GM19043 (cell line): Measurements from ENCODE around the gene CDC25C.
A peak's percentile ranks its signal among the peaks of the same experiment; 100 is the strongest.
"Not testable (repeated sequence)": the region's sequence is repeated elsewhere in the genome, so short reads cannot be mapped to it uniquely, and the experiment has no call there.

Experiments
- ATAC-seq: cut with Tn5 transposase; IDR thresholded peaks from one replicate; pipeline ENCODE4 v1.9.1; 2021; ENCODE audit warnings: low read depth; ENCODE audit not compliant: unreplicated experiment

Gene CDC25C

DNA sequence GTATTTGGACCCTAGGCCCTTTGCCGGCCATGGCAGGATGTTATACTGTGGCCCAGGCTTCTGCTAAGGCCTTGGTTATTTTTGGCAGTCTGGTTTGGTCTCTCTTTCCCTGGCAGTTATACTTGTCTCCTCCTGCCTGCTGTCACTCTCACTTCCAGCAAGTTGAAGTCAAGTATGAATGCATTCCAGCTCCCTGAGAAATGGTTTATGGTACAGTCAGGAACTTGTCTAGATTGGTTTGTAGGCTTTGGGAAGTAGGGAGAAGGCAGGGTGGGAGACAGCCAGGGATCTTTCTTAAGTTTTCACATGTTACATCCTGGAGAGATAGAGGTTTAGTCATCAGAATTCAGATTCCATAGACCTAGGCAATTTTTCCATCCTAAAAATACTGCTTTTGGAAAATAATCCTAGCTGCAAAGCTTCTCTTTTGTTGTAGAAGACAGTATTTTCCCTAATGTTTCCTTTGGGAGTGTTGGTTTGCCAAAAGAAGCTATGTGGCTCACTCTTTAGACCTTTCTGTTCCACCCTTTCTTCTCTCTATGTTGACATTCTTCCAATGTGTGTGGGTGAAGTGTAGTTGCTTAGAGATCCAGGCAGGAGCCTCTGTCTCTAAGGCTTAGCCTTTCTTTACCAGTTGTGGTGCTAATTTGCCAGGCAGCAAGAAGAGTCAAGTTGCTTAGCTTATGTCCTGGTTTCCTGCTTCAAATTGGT is 18.4 kb upstream of the CDC25C start:
- no peak for ATAC-seq

DNA sequence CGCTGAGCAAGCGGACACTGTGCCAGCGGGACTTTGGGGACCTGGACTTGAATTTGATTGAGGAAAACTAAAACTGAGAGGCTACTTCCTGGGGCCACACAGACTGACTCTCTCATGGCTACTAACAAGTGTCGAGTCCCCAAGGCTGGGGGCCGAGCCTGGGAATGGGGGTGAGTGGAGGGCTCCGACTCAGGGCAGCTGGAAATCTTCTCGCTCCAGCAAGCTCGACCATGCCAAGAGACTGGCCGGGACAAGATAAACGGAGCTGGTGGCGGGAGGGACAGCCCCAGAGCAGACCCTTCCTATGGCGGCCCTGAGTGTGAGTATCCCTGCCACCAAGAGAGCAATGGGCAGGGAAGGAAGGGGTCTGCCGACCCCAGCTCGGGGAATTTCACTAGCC is 15.3 kb upstream of the CDC25C start:
- ATAC-seq: no peak

- ATAC-seq: no peak
These were observed 13.5 kb upstream of the CDC25C start for GRCh38 chr5:138344887-138345622.

GRCh38 chr5:138340008-138340407 is 8.4 kb upstream of the CDC25C start:
- ATAC-seq: no peak

DNA sequence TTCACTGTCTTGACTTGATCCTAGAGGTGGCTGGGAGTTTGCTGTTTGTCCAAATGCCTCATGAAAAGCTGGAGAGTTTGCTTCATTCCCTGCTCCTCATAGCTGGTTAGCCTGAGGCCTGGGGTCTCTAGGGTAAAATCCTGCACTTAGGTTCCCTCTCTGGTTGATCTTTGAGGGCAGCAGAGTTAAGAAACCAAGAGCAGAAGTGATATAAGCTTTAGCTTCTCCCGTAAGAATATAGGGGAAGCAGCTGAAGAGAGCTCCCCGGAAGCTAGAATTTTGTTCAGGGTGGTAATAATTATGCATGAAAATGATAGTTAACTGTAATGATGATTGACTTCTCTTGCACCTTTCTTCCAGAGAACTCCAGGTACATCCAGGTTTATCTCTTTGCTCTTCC is 7.9 kb upstream of the CDC25C start:
- ATAC-seq: no peak

- ATAC-seq: no peak
These were observed 7.5 kb upstream of the CDC25C start for GRCh38 chr5:138339091-138339456.

DNA sequence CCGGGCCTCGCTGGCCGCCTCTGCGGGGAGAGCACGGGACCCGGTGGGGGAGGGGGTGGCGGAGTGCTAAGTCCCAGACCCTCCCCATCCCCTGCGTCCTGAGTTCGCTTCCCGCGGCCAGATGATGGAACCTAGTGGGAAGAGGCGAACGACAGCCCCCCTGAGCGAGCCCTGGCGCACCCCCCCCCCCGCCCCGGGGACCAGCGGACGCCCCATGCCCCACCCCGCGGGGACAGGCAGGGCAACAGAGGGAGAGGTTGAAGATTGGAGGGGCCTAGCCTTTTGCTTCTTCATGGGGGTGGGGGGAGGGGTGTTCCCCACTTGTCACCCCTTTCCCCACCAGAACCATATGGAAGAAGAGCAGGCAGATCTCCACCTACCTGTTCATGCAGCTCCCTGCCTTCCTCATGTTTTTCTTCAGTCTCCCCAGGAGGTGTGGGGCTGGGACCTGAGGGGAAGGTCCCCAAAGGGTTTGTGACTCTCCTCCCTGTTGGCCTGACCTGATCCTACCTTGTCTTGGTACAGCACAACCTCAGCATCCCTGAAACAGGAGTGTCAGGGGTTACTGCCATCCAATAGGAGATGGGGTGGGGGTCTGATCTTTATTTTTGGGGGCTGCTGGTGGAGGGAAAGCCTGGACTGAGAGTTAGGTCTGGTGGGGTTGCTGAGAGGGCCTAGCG is 6.9 kb upstream of the CDC25C start:
- peak; percentile 13 for ATAC-seq

GRCh38 chr5:138337685-138338410 is 6.2 kb upstream of the CDC25C start, which contains the start of gene FAM53C:
Gene FAM53C (plus strand): TSS chr5:138338266. CDS start chr5:138341336, 3,070 bp downstream.
- ATAC-seq: peak; percentile 84

DNA sequence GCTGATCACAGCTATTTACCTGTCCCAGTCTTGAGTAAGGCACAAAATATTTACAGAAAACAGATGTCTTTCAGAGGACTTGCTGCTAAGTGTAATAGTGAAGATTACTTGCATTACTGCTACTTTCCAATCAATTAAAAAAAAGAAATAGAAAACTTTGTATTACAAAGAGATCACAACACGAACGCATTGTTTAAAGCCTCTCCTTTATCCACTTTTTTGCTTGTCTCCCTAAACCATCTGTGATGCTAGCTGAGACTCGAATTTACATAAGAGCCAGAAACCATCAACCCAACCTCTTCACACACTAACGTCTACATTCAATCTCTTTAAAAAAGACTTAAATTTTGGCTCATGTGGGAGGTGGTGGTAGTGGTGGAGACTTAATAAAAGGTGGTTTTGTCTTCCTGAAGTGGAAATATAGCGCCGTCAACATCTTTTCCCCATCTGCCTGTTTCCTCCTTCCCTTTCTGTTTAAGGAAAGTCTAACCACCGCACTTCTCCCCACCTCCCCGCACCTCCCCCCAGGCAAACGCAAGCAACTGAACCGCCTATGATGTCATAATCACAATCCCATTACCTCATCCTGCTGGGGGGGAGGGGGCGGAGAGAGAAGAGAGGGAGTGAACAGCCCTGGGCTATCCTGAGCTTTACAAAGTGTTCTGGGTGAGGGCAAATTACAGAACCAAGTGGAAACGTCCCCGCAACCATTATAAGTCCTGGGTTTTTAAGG is 5.5 kb upstream of the CDC25C start:
- ATAC-seq: no peak

GRCh38 chr5:138334867-138335447 is 3.4 kb upstream of the CDC25C start:
- no peak for ATAC-seq

- no peak for ATAC-seq
These were observed 673 bp downstream of the CDC25C start for GRCh38 chr5:138330813-138331448.

- not testable (repeated sequence) for ATAC-seq
These were observed 13.4 kb downstream of the CDC25C start for GRCh38 chr5:138318211-138318610.

DNA sequence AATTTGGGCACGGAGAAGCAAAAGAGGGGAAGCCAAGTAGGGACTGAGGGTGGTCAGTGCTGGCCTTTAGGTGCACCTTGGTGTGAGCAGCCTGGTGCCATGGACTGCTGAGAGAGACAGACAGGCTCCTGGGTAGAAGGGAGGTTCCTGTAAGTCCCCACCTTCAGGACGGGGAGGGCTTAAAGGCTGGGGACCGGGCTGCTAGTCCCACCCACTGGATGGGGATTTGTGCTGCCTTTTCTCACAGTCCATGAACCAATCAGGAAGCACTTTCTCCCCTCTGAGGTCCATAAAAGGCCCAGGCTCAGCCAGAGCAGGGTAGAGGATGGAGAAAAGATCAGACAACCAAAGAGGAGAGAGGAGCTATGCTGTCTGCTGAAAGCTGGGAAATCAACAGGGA is 15.2 kb downstream of the CDC25C start:
- ATAC-seq: no peak

GRCh38 chr5:138315751-138316278 is 15.8 kb downstream of the CDC25C start:
- no peak for ATAC-seq

- ATAC-seq: no peak
These were observed 25.8 kb downstream of the CDC25C start for GRCh38 chr5:138305797-138306196.

DNA sequence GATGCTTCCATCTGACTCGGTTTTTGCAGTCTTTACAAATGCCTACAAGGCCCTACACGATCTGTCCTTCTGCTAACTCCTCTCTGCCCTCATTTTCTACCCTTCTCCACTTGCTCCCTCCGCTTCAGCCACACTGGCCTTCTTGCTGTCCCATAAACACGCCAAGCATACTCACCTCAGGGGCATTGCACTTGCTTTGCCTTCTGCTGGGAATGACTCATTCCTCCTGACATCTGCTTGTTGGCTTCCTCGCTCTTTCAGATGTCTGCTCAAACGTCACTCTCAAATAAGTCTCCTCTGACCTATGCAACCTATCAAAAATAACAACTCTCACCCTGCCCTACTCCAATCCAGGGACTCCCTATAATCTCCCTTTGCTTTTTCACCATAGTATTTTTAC is 28.2 kb downstream of the CDC25C start:
- no peak for ATAC-seq

DNA sequence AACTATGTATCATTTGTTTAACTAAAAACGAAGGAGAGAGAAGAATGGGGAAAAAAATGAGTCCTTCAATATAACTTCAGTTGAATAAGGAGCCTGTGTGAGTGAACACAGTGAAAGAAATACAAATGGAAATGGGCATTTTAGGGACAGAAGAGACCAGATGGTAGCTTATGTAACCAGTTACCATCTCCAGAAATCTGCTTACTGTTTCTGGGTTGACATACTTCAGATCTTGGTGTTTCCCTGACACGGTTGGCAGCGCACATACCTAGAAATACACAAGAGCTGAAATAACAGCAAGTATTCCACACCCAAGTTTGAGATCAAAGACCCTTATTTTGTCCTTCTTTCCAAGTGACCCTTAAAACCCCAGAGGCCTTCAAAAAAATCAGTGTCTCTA is 42.3 kb downstream of the CDC25C start:
- no peak for ATAC-seq

- ATAC-seq: no peak
These were observed 44.4 kb downstream of the CDC25C start for GRCh38 chr5:138287246-138287645.
